Nephron (organoid): ENCODE results near the gene IKZF4.
"Not testable (repeated sequence)": the region's sequence is repeated elsewhere in the genome, so short reads cannot be mapped to it uniquely, and the experiment has no call there.

Experiments
- H3K27ac Mint-ChIP-seq, 3 experiments: 2 replicates each; pipeline ENCODE4 v1.8.0; 2020; ENCODE audit warnings: mixed read lengths in 3 of 3, mild to moderate bottlenecking in 2 of 3, moderate library complexity in 1 of 3
- H3K27me3 Mint-ChIP-seq: 2 replicates; pipeline ENCODE4 v1.8.0; 2021; ENCODE audit warnings: low read depth, mild to moderate bottlenecking, moderate library complexity, mixed read lengths
- H3K36me3 Mint-ChIP-seq: 2 replicates; pipeline ENCODE4 v1.8.0; 2020; ENCODE audit warnings: low read depth, mixed read lengths
- H3K4me1 Mint-ChIP-seq: 2 replicates; pipeline ENCODE4 v1.8.0; 2020; ENCODE audit warnings: mixed read lengths
- H3K4me3 Mint-ChIP-seq, 3 experiments: 2 replicates each; pipeline ENCODE4 v1.8.0; 2020; ENCODE audit warnings: mild to moderate bottlenecking in 3 of 3, mixed read lengths in 3 of 3, moderate library complexity in 2 of 3
- H3K9me3 Mint-ChIP-seq: 2 replicates; pipeline ENCODE4 v1.8.0; 2020; ENCODE audit warnings: mixed read lengths
- TF ChIP-seq, protein P1 (sequence below), 3 experiments: fragments of 200-600 bp; sonication (generic); IDR thresholded peaks; one replicate each; pipeline ENCODE4 v1.5.0; 2021; ENCODE audit warnings: antibody characterized with exemption in 3 of 3; ENCODE audit not compliant: unreplicated experiment in 3 of 3

Gene IKZF4

DNA sequence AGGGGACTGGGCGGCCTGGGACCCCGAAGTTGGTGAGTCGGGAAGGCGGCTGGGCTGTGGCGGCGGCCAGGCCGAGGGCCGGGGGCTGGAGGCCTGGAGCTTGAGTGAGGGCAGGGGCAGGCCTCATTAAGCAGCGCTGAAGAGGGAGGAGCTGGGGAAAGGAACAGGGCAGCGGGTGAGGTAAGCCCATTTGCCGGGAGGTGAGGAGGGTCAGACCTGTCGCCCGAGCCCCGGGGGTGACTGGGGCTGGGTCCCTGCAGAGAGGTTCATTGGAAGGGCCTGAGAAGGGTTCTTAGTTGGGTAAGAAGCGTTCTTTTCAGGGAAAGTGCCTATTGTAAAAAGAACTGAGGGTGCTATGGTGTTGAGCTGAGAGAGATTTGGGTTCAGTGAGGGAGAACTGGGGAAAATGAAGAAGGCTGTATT, 46.5 kb upstream of the IKZF4 start:
- TF ChIP-seq, protein P1, sequence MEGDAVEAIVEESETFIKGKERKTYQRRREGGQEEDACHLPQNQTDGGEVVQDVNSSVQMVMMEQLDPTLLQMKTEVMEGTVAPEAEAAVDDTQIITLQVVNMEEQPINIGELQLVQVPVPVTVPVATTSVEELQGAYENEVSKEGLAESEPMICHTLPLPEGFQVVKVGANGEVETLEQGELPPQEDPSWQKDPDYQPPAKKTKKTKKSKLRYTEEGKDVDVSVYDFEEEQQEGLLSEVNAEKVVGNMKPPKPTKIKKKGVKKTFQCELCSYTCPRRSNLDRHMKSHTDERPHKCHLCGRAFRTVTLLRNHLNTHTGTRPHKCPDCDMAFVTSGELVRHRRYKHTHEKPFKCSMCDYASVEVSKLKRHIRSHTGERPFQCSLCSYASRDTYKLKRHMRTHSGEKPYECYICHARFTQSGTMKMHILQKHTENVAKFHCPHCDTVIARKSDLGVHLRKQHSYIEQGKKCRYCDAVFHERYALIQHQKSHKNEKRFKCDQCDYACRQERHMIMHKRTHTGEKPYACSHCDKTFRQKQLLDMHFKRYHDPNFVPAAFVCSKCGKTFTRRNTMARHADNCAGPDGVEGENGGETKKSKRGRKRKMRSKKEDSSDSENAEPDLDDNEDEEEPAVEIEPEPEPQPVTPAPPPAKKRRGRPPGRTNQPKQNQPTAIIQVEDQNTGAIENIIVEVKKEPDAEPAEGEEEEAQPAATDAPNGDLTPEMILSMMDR (IDR thresholded peaks at IDR 0.05; ENCODE audit: unreplicated experiment in 3 of 3) = no peak
- Mint-ChIP-seq H3K36me3 (peaks cover 38% of the 10 kb centered on the region), H3K27ac (no peak overlapping the region), H3K4me3 (no peak overlapping the region), H3K27me3 (no peaks in the 10 kb centered on the region), H3K4me1 (peaks cover 12% of the 10 kb centered on the region), H3K9me3 (no peaks in the 10 kb centered on the region)

DNA sequence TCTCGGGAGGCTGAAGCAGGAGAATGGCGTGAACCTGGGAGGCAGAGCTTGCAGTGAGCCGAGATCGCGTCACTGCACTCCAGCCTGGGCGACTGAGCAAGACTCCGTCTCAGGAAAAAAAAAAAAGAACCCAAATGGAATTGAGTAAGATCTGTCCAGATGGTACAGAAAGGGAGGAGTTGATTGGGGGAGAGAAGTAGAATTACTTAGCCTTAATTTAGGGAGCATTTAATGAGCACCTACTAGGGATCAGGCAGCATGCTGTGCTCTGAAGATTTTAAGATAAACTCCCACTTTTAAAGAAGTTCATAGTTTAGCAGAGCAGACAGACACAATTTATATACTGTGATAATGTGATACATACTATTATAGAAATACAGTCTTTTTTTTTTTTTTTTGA, 42.5 kb upstream of the IKZF4 start:
- Mint-ChIP-seq H3K36me3 (peaks cover 59% of the 10 kb centered on the region), H3K27ac (no peak overlapping the region), H3K4me3 (no peak overlapping the region), H3K27me3 (peaks cover 3% of the 10 kb centered on the region), H3K4me1 (peaks cover 14% of the 10 kb centered on the region), H3K9me3 (no peaks in the 10 kb centered on the region)
- TF ChIP-seq, protein P1 (IDR thresholded peaks at IDR 0.05; ENCODE audit: unreplicated experiment in 3 of 3) = no peak

DNA sequence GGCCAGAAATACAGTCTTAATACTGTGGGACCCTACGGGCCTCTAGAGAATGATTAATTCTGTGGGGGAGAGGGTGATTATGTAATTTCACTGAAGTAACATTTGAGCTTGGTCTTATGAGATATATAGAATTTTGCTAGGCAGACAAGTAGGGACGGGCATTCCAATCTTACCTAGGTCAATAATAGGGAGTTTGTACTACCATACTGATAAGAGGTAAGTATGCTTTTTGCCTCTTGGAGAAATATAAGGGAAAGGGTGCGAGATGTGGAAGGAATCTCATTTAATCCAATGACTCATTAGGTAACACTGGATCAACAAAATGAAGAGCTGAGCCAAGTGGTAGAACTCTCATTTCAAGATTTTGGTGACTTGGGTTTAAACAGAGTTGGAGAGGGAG, 41.8 kb upstream of the IKZF4 start:
- no peaks in the 10 kb centered on the region for H3K9me3 Mint-ChIP-seq
- peaks cover 3% of the 10 kb centered on the region for H3K27me3 Mint-ChIP-seq
- no peak overlapping the region for H3K4me3 Mint-ChIP-seq
- TF ChIP-seq, protein P1 (IDR thresholded peaks at IDR 0.05; ENCODE audit: unreplicated experiment in 3 of 3) = no peak
- H3K36me3 Mint-ChIP-seq = peaks cover 65% of the 10 kb centered on the region
- peaks cover 14% of the 10 kb centered on the region for H3K4me1 Mint-ChIP-seq
- H3K27ac Mint-ChIP-seq = no peak overlapping the region

DNA sequence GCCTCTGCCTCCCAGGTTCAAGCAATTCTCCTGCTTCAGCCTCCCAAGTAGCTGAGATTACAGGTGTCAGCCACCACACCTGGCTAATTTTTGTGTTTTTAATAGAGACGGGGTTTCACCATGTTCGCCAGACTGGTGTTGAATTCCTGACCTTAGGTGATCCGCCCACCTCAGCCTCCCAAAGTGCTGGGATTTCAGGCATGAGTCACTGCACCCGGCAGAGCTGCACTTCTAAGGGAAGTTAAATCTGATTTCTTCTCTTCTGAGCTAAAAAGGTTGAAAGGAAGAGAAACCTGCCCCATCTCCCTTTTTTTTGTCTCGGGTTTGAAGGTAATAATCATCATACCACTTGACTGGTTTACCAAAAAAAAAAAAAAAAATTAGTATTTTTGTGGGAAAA, 39.0 kb upstream of the IKZF4 start:
- H3K4me3 Mint-ChIP-seq, H3K27me3 Mint-ChIP-seq, H3K9me3 Mint-ChIP-seq, H3K27ac Mint-ChIP-seq: not testable (repeated sequence)
- Mint-ChIP-seq H3K4me1 (peaks cover 18% of the 10 kb centered on the region), H3K36me3 (peaks cover 71% of the 10 kb centered on the region)

DNA sequence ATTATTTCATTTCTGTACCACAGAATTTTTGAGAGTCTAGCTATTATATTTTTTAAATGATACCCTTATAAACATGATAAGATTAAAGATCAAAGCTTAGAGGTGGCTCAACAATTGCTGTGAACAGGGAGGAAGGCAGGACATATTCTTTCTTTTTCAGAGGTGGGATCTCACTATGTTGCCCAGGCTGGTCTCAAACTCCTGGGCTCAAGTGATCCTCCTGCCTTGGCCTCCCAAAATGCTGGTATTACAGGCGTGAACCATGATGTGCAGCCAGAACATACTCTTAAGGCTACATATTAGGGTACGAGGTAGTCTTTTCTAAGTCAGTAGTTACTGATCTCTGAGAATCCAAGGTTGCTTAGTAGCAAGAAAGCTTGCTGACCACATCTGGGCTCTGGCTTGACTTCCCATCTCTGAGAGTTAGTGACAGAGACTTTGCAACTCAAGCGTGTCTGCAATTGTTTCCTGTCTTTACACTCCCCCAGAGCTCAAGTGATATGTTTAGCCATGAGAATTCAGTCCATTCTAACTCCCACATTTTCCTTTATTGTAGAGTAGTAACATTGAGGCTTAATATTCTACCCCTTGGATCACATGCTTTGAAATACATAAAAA, 38.4 kb upstream of the IKZF4 start:
- Mint-ChIP-seq H3K9me3 (no peaks in the 10 kb centered on the region), H3K27ac (peak overlapping the region in 1 of 3 experiments; percentile 56), H3K4me1 (peaks cover 18% of the 10 kb centered on the region), H3K36me3 (peaks cover 68% of the 10 kb centered on the region), H3K4me3 (no peak overlapping the region), H3K27me3 (peaks cover 3% of the 10 kb centered on the region)
- TF ChIP-seq, protein P1 (IDR thresholded peaks at IDR 0.05; ENCODE audit: unreplicated experiment in 3 of 3) = no peak

DNA sequence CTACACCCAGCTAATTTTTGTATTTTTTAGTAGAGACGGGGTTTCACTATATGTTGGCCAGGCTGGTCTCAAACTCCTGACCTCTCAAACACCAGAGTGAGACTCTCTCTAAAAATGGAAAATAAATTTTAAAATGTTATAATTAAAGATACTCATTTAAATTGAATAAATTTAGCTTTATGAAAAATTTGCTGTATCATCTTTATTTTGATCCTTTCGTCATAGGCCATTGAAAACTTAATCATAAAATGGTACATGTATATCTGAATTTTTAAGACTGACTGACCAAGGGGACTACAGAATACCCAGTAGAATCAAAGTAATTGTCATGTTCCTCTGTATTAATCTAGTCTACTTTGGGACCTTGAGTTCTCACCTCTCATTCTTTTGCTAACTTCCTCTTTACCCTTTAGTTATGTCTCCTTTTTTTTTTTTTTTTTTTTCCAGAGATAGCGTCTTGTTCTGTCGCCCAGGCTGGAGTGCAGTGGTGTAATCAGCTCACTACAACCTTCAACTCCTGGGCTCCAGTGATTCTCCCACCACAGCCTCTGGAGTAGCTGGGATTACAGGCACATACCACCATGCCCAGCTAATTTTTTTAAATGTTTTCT, 37.5 kb upstream of the IKZF4 start:
- Mint-ChIP-seq H3K27me3 (peaks cover 3% of the 10 kb centered on the region), H3K4me1 (peaks cover 18% of the 10 kb centered on the region), H3K36me3 (peaks cover 68% of the 10 kb centered on the region), H3K27ac (no peak overlapping the region), H3K9me3 (no peaks in the 10 kb centered on the region), H3K4me3 (no peak overlapping the region)
- TF ChIP-seq, protein P1 (IDR thresholded peaks at IDR 0.05; ENCODE audit: unreplicated experiment in 3 of 3) = no peak
